Naive thymus-derived CD4-positive, alpha-beta T cell (primary cell): ENCODE measurements around the gene TRMT10A. TPM values are rescaled to one million over a fixed set of nuclear protein-coding genes. Genes with fewer than 3 reads are reported as not detected.
A peak's percentile ranks its signal among the peaks of the same experiment; 100 is the strongest.

Experiments used
- ATAC-seq: fragments of 150-1000 bp; cut with Tn5 transposase; 2 replicates; pipeline ENCODE4 v1.10.0; 2021; ENCODE audit warnings: mild to moderate bottlenecking, moderate library complexity
- CTCF ChIA-PET: fragments of 350-600 bp; sonication (Branson Sonifier 250); formaldehyde crosslinking; loops from one replicate; lab custom pipeline; 2021; ENCODE audit warnings: antibody characterized with exemption; lab: Charles Lee
- POLR2A ChIA-PET: fragments of 350-600 bp; sonication (Branson Sonifier 250); formaldehyde crosslinking; loops from one replicate; lab custom pipeline; 2021; ENCODE audit warnings: antibody characterized with exemption, inconsistent platforms; lab: Charles Lee
- DNase-seq, 9 donors: peaks; one replicate each; pipeline versions ENCODE4 v3.0.0 to v3.0.0-alpha.2; 2020 to 2022; ENCODE audit warnings: mixed read lengths in 1 of 9
- H3K27ac ChIP-seq: one replicate; pipeline ENCODE4 v1.7.0; 2013; ENCODE audit warnings: mild to moderate bottlenecking, low read depth, low read length, moderate library complexity
- H3K27me3 ChIP-seq, 2 donors: one replicate each; pipeline ENCODE4 v1.7.0; 2013; ENCODE audit warnings: low read length in 2 of 2, mild to moderate bottlenecking in 2 of 2, moderate library complexity in 2 of 2; ENCODE audit not compliant: control insufficient read depth in 2 of 2, insufficient read depth in 2 of 2
- H3K36me3 ChIP-seq, 3 experiments: 1 replicate in 2 of 3; 2 replicates in 1 of 3; pipeline ENCODE4 v1.7.0; 2013; ENCODE audit warnings: low read length in 3 of 3, mild to moderate bottlenecking in 3 of 3, moderate library complexity in 1 of 3; ENCODE audit not compliant: insufficient read depth in 3 of 3, control insufficient read depth in 2 of 3
- H3K4me1 ChIP-seq, 2 donors: one replicate each; pipeline ENCODE4 v1.7.0; 2013; ENCODE audit warnings: low read length in 2 of 2, mild to moderate bottlenecking in 2 of 2, moderate library complexity in 1 of 2; ENCODE audit not compliant: control insufficient read depth in 2 of 2, insufficient read depth in 2 of 2
- H3K4me3 ChIP-seq: 2 replicates; pipeline ENCODE4 v1.7.0; 2013; ENCODE audit warnings: mild to moderate bottlenecking, low read length
- H3K9me3 ChIP-seq, 3 experiments: 1 replicate in 2 of 3; 2 replicates in 1 of 3; pipeline ENCODE4 v1.7.0; 2013; ENCODE audit warnings: low read length in 3 of 3; ENCODE audit not compliant: control insufficient read depth in 2 of 3
- H3K27ac Mint-ChIP-seq, 9 donors: one replicate each; pipeline ENCODE4 v1.8.0; 2020 to 2022; ENCODE audit warnings: mixed read lengths in 9 of 9, mild to moderate bottlenecking in 8 of 9, moderate library complexity in 5 of 9, inconsistent platforms in 2 of 9
- H3K27me3 Mint-ChIP-seq, 5 donors: one replicate each; pipeline ENCODE4 v1.8.0; 2021 to 2022; ENCODE audit warnings: mixed read lengths in 5 of 5, mild to moderate bottlenecking in 1 of 5
- H3K36me3 Mint-ChIP-seq, 5 donors: one replicate each; pipeline ENCODE4 v1.8.0; 2020 to 2022; ENCODE audit warnings: mixed read lengths in 5 of 5, mild to moderate bottlenecking in 3 of 5, inconsistent platforms in 1 of 5
- H3K4me1 Mint-ChIP-seq, 7 donors: one replicate each; pipeline ENCODE4 v1.8.0; 2020 to 2022; ENCODE audit warnings: mixed read lengths in 7 of 7, mild to moderate bottlenecking in 3 of 7, inconsistent platforms in 1 of 7
- H3K4me3 Mint-ChIP-seq, 10 donors: one replicate each; pipeline ENCODE4 v1.8.0; 2020 to 2022; ENCODE audit warnings: mild to moderate bottlenecking in 10 of 10, mixed read lengths in 10 of 10, moderate library complexity in 6 of 10, inconsistent platforms in 2 of 10
- H3K9me3 Mint-ChIP-seq, 11 donors: one replicate each; pipeline ENCODE4 v1.8.0; 2020 to 2022; ENCODE audit warnings: mixed read lengths in 11 of 11, mild to moderate bottlenecking in 4 of 11, inconsistent platforms in 1 of 11, moderate library complexity in 1 of 11
- intact Hi-C, 2 donors: fragments of 100-400 bp; cut with micrococcal nuclease; formaldehyde crosslinking; loops; one replicate each; pipeline ENCODE4 v1.15.1; 2023
- polyA plus RNA-seq, 2 donors: library from polyadenylated mRNA; unstranded; fragments of 300-500 nt; fragmentation: Illumina TruSeq; gene quantifications; one replicate each; pipeline ENCODE4 v1.2.3, GENCODE V29; 2021
- total RNA-seq, 6 experiments: library from RNA in 5 of 6; stranded (reverse) in 5 of 6; gene quantifications; 1 replicate in 5 of 6; 2 replicates in 1 of 6; pipeline ENCODE4 v1.2.3 and lab custom pipeline; 2021 to 2026

The TRMT10A gene
- total and polyA plus RNA-seq, 7 experiments from 2014 or later = 3.9 to 9.1 (median 5.6) TPM

DNA sequence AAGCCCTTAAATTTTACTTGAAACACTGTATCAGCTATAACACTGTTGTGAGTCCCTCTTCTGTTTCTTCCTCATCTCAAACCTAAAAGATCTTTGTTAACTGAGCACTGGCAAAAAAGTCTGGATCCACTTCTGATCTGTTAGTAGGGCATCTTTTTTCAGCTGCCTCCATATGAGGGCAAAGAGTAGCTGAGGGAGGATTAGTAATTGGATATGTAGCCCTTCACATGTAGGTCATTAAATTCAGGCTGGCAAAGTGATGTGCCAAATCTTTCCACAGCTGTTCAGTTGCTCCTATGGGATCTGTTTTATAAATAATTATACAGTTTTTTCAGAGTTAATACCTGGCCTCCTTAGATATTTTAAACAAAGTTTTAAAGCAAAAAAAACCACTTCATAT lies 1.1 kb upstream of the TRMT10A start:
- ChIA-PET CTCF (interaction anchor here (0.6 to 3.5 kb wide), 2 partner anchors 8 to 383 kb away, joined by 4 to 8 read pairs; no protein-coding TSS in a partner anchor), POLR2A (interaction anchor here (1.0 to 3.6 kb wide), 4 partner anchors 8 to 382 kb away, joined by 4 to 35 read pairs (median 9); partner anchors contain the start of genes DNAJB14 and LAMTOR3)
- peaks cover 0 to 2% (median 0%) of the 10 kb centered on the region in 5 donors for H3K36me3 Mint-ChIP-seq
- H3K27ac Mint-ChIP-seq = peak overlapping the region in 5 of 9 donors; percentile 38 to 100 (median 70)
- peak overlapping the region in 5 of 10 donors; percentile 36 to 99 (median 48) for H3K4me3 Mint-ChIP-seq
- H3K36me3 ChIP-seq = no peaks in the 10 kb centered on the region
- H3K4me1 Mint-ChIP-seq = peaks cover 0 to 33% (median 28%) of the 10 kb centered on the region in 7 donors
- DNase-seq = no peak
- no peaks in the 10 kb centered on the region for H3K4me1 ChIP-seq
- intact Hi-C loops = loop anchor here (1.0 to 10.0 kb wide), 9 partner anchors 103 to 1456 kb away; partner anchors contain the start of genes RAP1GDS1 (in 2 of the 2), ADH5 (in 1 of the 2) and STPG2 (in 1 of the 2)
- H3K27ac ChIP-seq = no peak overlapping the region
- no peaks in the 10 kb centered on the region for H3K27me3 ChIP-seq
- no peak for ATAC-seq
- H3K4me3 ChIP-seq = no peak overlapping the region
- peaks cover 0 to 9% (median 0%) of the 10 kb centered on the region in 11 donors for H3K9me3 Mint-ChIP-seq
- H3K9me3 ChIP-seq = no peaks in the 10 kb centered on the region
- peaks cover 21 to 42% (median 31%) of the 10 kb centered on the region in 5 donors for H3K27me3 Mint-ChIP-seq

DNA sequence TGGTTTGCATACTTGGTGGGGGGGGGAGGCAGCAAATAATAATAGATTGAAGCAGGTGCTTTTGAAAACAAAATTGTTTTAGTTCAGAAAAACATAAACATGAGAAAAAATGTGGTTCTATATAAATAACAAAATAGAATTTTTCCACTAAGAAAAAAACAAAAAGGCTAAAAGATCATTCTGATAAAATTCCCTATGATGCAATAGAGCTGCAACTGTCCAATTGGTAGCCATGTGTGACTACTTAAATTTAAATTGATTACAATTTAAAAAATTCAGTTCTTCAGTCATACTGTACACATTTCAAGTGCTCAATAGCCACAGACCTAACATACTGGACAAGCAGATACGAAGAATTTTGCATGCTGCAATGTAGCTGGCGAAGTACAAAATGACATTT lies 11.0 kb downstream of the TRMT10A start:
- H3K36me3 ChIP-seq = peaks cover 0 to 3% (median 3%) of the 10 kb centered on the region in 3 experiments
- Mint-ChIP-seq H3K4me1 (no peaks in the 10 kb centered on the region), H3K4me3 (no peak overlapping the region), H3K27me3 (no peaks in the 10 kb centered on the region), H3K27ac (no peak overlapping the region), H3K9me3 (no peaks in the 10 kb centered on the region), H3K36me3 (peaks cover 0 to 28% (median 23%) of the 10 kb centered on the region in 5 donors)
- DNase-seq (no peak), ATAC-seq (no peak)
- intact Hi-C loops = no loop called here
- no peaks in the 10 kb centered on the region for H3K4me1 ChIP-seq
- no peaks in the 10 kb centered on the region for H3K27me3 ChIP-seq
- H3K9me3 ChIP-seq = no peaks in the 10 kb centered on the region
- no peak overlapping the region for H3K4me3 ChIP-seq
- H3K27ac ChIP-seq = no peak overlapping the region
- ChIA-PET CTCF (interaction anchor here (1.1 kb wide), 1 partner anchor 255 kb away, joined by 3 read pairs; no protein-coding TSS in a partner anchor), POLR2A (no interaction called here)

DNA sequence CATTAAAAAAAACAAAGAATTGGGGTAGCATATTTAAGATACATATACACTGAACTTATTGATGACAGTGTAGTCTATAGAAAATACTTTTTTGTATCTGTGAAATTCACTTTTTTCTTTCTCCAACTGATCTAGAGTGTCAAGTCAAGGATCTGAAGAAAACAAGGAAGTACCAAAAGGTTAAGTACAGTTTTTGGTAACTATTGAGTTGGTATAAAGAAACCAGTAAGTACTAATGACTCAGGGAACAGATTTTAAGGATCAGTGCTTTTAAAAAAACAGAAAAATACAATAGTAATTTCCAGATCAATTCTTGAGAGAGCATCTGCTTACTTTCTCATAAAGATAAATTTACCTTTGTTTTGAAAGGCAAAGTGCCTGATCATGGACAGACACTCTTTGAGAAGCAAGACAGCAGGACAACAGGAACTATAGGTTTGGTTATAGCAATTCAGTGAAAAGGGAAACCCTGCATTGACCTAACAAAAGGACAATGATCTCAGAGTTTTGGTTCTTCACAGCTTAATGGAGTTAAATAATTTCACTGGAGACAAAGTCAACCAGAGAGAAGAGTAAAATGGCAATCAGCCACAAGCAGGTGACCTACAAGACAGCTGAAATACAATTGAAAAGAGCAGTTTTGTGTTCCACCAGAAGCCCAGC lies 23.4 kb downstream of the TRMT10A start:
- no peak for ATAC-seq
- Mint-ChIP-seq H3K27me3 (peaks cover 0 to 3% (median 0%) of the 10 kb centered on the region in 5 donors), H3K4me3 (no peak overlapping the region), H3K4me1 (no peaks in the 10 kb centered on the region), H3K36me3 (peaks cover 0 to 10% (median 5%) of the 10 kb centered on the region in 5 donors), H3K27ac (no peak overlapping the region), H3K9me3 (peaks cover 0 to 27% (median 9%) of the 10 kb centered on the region in 11 donors)
- Histone ChIP-seq H3K36me3 (no peaks in the 10 kb centered on the region), H3K27ac (no peak overlapping the region), H3K27me3 (no peaks in the 10 kb centered on the region), H3K9me3 (peaks cover 0 to 4% (median 0%) of the 10 kb centered on the region in 3 experiments), H3K4me1 (no peaks in the 10 kb centered on the region), H3K4me3 (no peak overlapping the region)
- CTCF ChIA-PET = no interaction called here
- no peak for DNase-seq
- intact Hi-C loops = no loop called here
- POLR2A ChIA-PET = no interaction called here

DNA sequence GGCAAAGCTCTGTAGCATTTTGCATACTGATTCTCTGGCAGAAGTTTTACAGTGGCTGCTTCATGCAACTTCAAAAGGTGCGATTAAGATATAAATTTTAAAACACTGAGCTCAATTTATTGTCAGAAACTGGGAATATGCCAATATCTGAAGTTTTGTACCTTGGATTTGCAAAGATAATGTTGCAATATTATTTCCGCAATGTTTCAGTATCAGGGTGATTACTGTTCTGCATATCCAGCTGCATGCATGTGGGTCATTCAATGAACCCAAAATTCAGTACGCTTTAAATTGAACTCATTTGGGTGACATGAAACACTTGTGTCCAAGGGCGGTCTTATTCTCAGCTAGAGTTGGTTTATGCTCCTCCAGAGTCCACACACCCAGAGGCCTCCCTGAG lies 26.2 kb downstream of the TRMT10A start:
- Mint-ChIP-seq H3K27ac (no peak overlapping the region), H3K9me3 (peaks cover 0 to 5% (median under 1%) of the 10 kb centered on the region in 11 donors), H3K36me3 (no peaks in the 10 kb centered on the region), H3K4me3 (no peak overlapping the region), H3K4me1 (no peaks in the 10 kb centered on the region), H3K27me3 (peaks cover 0 to 11% (median 3%) of the 10 kb centered on the region in 5 donors)
- ATAC-seq (no peak), DNase-seq (no peak)
- no peak overlapping the region for H3K27ac ChIP-seq
- H3K4me3 ChIP-seq = no peak overlapping the region
- H3K4me1 ChIP-seq = no peaks in the 10 kb centered on the region
- H3K36me3 ChIP-seq = no peaks in the 10 kb centered on the region
- POLR2A ChIA-PET = no interaction called here
- intact Hi-C loops = no loop called here
- no peaks in the 10 kb centered on the region for H3K27me3 ChIP-seq
- CTCF ChIA-PET = interaction anchor here (0.6 kb wide), 1 partner anchor 420 kb away, joined by 3 read pairs; no protein-coding TSS in a partner anchor
- no peaks in the 10 kb centered on the region for H3K9me3 ChIP-seq

DNA sequence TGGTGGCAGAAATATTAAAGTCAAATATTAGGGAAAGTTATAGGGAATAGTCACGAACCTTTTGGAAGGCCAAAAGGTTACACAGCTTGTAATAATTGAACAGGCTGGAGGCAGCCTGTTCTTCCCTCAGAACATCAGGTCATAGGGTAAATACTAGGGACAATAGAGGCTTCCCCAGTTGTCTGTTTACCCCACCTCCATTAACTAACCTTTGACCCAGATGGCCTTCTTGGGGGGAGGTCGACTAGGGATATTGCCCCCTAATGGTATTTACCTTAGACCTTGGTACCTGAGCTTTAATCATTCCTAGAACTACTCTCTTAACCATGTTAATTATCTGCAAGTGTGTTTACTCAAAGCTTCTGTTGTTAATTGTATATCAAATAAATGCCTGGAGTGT lies 27.0 kb downstream of the TRMT10A start:
- Mint-ChIP-seq H3K4me3 (no peak overlapping the region), H3K9me3 (peaks cover 0 to 4% (median 0%) of the 10 kb centered on the region in 11 donors), H3K36me3 (no peaks in the 10 kb centered on the region), H3K27ac (no peak overlapping the region), H3K27me3 (peaks cover 0 to 13% (median 3%) of the 10 kb centered on the region in 5 donors), H3K4me1 (no peaks in the 10 kb centered on the region)
- intact Hi-C loops = no loop called here
- ATAC-seq (no peak), DNase-seq (no peak)
- Histone ChIP-seq H3K4me3 (no peak overlapping the region), H3K9me3 (no peaks in the 10 kb centered on the region), H3K4me1 (no peaks in the 10 kb centered on the region), H3K27me3 (no peaks in the 10 kb centered on the region), H3K27ac (no peak overlapping the region), H3K36me3 (no peaks in the 10 kb centered on the region)
- ChIA-PET CTCF (no interaction called here), POLR2A (no interaction called here)

DNA sequence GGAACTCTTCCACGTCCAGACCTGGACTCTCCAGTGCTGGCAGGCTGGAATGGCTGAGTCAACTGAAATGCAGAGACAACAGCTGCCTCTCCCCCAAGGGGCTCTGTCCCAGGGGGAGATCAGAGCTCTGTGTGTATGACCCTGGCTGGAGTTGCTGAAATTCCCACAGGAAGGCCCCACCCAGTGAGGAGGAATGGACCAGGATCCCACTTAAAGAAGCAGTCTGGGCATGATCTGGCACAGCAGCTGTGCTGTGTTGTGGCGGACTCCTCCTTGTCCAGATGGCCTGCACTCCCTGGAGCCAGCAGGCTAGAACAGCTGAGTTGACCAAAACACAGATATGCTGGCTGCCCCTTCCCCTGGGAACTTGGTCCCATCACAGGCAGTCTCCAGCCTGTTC lies 27.6 kb downstream of the TRMT10A start:
- ChIA-PET POLR2A (interaction anchor here (0.6 kb wide), 1 partner anchor 32 kb away, joined by 5 read pairs; no protein-coding TSS in a partner anchor), CTCF (no interaction called here)
- no peak overlapping the region for H3K27ac ChIP-seq
- H3K9me3 Mint-ChIP-seq = peaks cover 0 to 2% (median 0%) of the 10 kb centered on the region in 11 donors
- H3K36me3 ChIP-seq = no peaks in the 10 kb centered on the region
- no peak overlapping the region for H3K27ac Mint-ChIP-seq
- no peaks in the 10 kb centered on the region for H3K9me3 ChIP-seq
- intact Hi-C loops = no loop called here
- H3K36me3 Mint-ChIP-seq = no peaks in the 10 kb centered on the region
- DNase-seq (no peak), ATAC-seq (no peak)
- no peaks in the 10 kb centered on the region for H3K4me1 Mint-ChIP-seq
- H3K4me3 Mint-ChIP-seq = no peak overlapping the region
- no peak overlapping the region for H3K4me3 ChIP-seq
- no peaks in the 10 kb centered on the region for H3K4me1 ChIP-seq
- H3K27me3 Mint-ChIP-seq = peaks cover 0 to 13% (median 3%) of the 10 kb centered on the region in 5 donors
- H3K27me3 ChIP-seq = peaks cover 0 to under 1% of the 10 kb centered on the region in 2 donors
